CD4-positive, alpha-beta memory T cell (primary cell): Measurements from ENCODE around the gene COPE. TPM values are rescaled to one million over a fixed set of nuclear protein-coding genes. Genes with fewer than 3 reads are reported as not detected.

Experiments
- CTCF ChIA-PET: fragments of 350-600 bp; sonication (Branson Sonifier 250); formaldehyde crosslinking; loops from one replicate; lab custom pipeline; 2021; ENCODE audit warnings: inconsistent platforms; ENCODE audit not compliant: partially characterized antibody; lab: Charles Lee
- POLR2A ChIA-PET: fragments of 350-600 bp; sonication (Branson Sonifier 250); formaldehyde crosslinking; loops from one replicate; lab custom pipeline; 2021; ENCODE audit not compliant: partially characterized antibody; lab: Charles Lee
- DNase-seq, 5 donors: peaks; one replicate each; pipeline versions ENCODE4 v3.0.0 to v3.0.0-alpha.2; 2020 to 2022; ENCODE audit warnings: mixed read lengths in 1 of 5
- H3K27ac ChIP-seq: one replicate; pipeline ENCODE4 v1.7.0; 2013; ENCODE audit warnings: low read depth, low read length
- H3K27me3 ChIP-seq: 2 replicates; pipeline ENCODE4 v1.7.0; 2013; ENCODE audit warnings: mild to moderate bottlenecking, low read length, moderate library complexity; ENCODE audit not compliant: insufficient read depth
- H3K36me3 ChIP-seq: 2 replicates; pipeline ENCODE4 v1.7.0; 2013; ENCODE audit warnings: mild to moderate bottlenecking, low read length, moderate library complexity; ENCODE audit not compliant: insufficient read depth
- H3K4me1 ChIP-seq: 2 replicates; pipeline ENCODE4 v1.7.0; 2013; ENCODE audit warnings: mild to moderate bottlenecking, low read length, moderate library complexity; ENCODE audit not compliant: insufficient read depth
- H3K4me3 ChIP-seq, 2 donors: one replicate each; pipeline ENCODE4 v1.7.0; 2013; ENCODE audit warnings: low read length in 2 of 2, mild to moderate bottlenecking in 1 of 2
- H3K9me3 ChIP-seq, 2 donors: one replicate each; pipeline ENCODE4 v1.7.0; 2013; ENCODE audit warnings: low read length in 2 of 2, control low read depth in 1 of 2; ENCODE audit not compliant: control insufficient read depth in 1 of 2
- H3K27ac Mint-ChIP-seq, 7 donors: one replicate each; pipeline ENCODE4 v1.8.0; 2020 to 2021; ENCODE audit warnings: mixed read lengths in 7 of 7, mild to moderate bottlenecking in 6 of 7, inconsistent platforms in 3 of 7, moderate library complexity in 3 of 7
- H3K27me3 Mint-ChIP-seq, 2 donors: one replicate each; pipeline ENCODE4 v1.8.0; 2020 to 2021; ENCODE audit warnings: mixed read lengths in 2 of 2
- H3K36me3 Mint-ChIP-seq, 2 donors: one replicate each; pipeline ENCODE4 v1.8.0; 2020 to 2021; ENCODE audit warnings: mixed read lengths in 2 of 2, inconsistent platforms in 1 of 2, mild to moderate bottlenecking in 1 of 2
- H3K4me1 Mint-ChIP-seq, 4 donors: one replicate each; pipeline ENCODE4 v1.8.0; 2020 to 2021; ENCODE audit warnings: mixed read lengths in 4 of 4, mild to moderate bottlenecking in 1 of 4
- H3K4me3 Mint-ChIP-seq, 8 donors: one replicate each; pipeline ENCODE4 v1.8.0; 2020 to 2021; ENCODE audit warnings: mixed read lengths in 8 of 8, mild to moderate bottlenecking in 7 of 8, moderate library complexity in 6 of 8, inconsistent platforms in 3 of 8
- H3K9me3 Mint-ChIP-seq, 8 donors: one replicate each; pipeline ENCODE4 v1.8.0; 2020 to 2021; ENCODE audit warnings: mixed read lengths in 8 of 8, mild to moderate bottlenecking in 5 of 8, inconsistent platforms in 3 of 8, moderate library complexity in 1 of 8
- intact Hi-C: fragments of 100-400 bp; cut with micrococcal nuclease; formaldehyde crosslinking; loops from one replicate; pipeline ENCODE4 v1.15.1; 2023
- polyA plus RNA-seq, 2 donors: library from polyadenylated mRNA; unstranded; fragments of 300-500 nt; fragmentation: Illumina TruSeq; gene quantifications; one replicate each; pipeline ENCODE4 v1.2.3, GENCODE V29; 2021
- total RNA-seq, 2 experiments: library from RNA; stranded (reverse); gene quantifications; one replicate each; pipeline ENCODE4 v1.2.3, GENCODE V29; 2021

COPE gene
- total and polyA plus RNA-seq, 4 experiments from 2014 or later: 165 to 276 (median 221) TPM

DNA sequence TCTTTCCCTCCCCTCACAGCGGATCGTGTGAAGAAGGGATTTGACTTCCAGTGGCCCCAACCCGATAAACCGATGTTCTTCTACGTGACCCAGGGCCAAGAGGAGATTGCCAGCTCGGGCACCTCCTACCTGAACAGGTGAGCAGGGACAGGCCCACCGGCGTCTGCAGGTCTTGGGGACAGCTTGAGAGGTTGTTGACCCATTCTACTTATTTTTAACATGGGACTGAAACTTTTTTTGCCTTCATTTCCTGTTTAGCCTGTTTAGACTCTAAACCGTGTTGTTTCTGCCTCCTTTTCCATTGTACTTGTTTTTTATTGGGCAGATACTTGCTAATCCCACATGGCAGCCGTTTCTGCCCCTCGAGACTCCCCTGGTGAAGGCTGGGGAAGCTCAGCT lies 58.9 kb downstream of the COPE start:
- Mint-ChIP-seq H3K4me3 (no peak overlapping the region), H3K9me3 (peaks cover 0 to 2% (median 0%) of the 10 kb centered on the region in 8 donors), H3K4me1 (no peaks in the 10 kb centered on the region), H3K36me3 (peaks cover 35 to 70% of the 10 kb centered on the region in 2 donors), H3K27me3 (no peaks in the 10 kb centered on the region), H3K27ac (peak overlapping the region in 2 of 7 donors; percentile 12 to 29)
- Histone ChIP-seq H3K9me3 (no peaks in the 10 kb centered on the region), H3K27ac (no peak overlapping the region), H3K27me3 (no peaks in the 10 kb centered on the region), H3K4me1 (no peaks in the 10 kb centered on the region), H3K4me3 (no peak overlapping the region), H3K36me3 (peaks cover 89% of the 10 kb centered on the region)
- intact Hi-C loops: loop anchor here (10.0 kb wide), 1 partner anchor 54 kb away; the partner anchor contains the start of genes COPE and DDX49
- ChIA-PET CTCF (no interaction called here), POLR2A (no interaction called here)
- DNase-seq: no peak

DNA sequence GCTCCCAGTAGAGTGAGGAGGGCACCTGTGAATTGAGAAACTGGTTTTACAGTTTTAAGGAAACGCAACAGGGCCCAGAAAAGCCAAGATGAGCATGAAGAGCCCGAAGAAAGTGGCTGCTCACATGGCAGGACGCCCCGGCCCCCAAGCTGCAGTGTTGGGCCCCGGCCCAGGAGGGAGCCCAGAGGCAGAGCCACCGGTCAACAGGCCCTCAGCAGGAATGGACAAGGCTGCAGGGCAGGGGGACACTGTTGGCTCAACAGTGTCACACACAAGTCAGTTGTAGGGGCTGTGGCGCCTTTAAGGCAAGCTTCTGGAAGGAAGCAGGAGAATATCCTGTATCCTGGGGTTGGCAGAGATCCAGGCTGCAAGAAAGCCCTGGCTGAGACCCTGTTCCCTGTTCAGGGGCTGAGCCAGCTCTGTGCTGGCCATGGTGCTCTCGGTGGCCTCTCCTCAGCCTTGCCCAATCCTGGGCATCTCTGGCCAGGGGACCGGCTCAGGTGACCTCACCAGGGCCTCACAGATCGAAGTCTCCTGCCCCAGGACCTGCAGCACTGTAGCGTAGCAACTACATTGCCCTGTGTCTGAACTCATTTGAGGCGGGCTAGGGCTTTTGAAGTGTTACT lies 59.4 kb downstream of the COPE start:
- no peak overlapping the region for H3K27ac ChIP-seq
- Mint-ChIP-seq H3K9me3 (peaks cover 0 to 2% (median 0%) of the 10 kb centered on the region in 8 donors), H3K4me3 (no peak overlapping the region), H3K4me1 (no peaks in the 10 kb centered on the region), H3K27me3 (no peaks in the 10 kb centered on the region), H3K27ac (peak overlapping the region in 1 of 7 donors; percentile 12), H3K36me3 (peaks cover 37 to 69% of the 10 kb centered on the region in 2 donors)
- intact Hi-C loops: loop anchor here (10.0 kb wide), 1 partner anchor 55 kb away; the partner anchor contains the start of genes COPE and DDX49
- no peaks in the 10 kb centered on the region for H3K27me3 ChIP-seq
- no peak overlapping the region for H3K4me3 ChIP-seq
- H3K36me3 ChIP-seq: peaks cover 92% of the 10 kb centered on the region
- POLR2A ChIA-PET: no interaction called here
- DNase-seq: no peak
- H3K4me1 ChIP-seq: no peaks in the 10 kb centered on the region
- CTCF ChIA-PET: interaction anchor here (0.7 to 2.1 kb wide), 3 partner anchors 9 to 271 kb away, joined by 4 to 11 read pairs (median 6); partner anchors contain the start of gene REX1BD
- no peaks in the 10 kb centered on the region for H3K9me3 ChIP-seq

- Histone ChIP-seq H3K9me3 (no peaks in the 10 kb centered on the region), H3K4me1 (no peaks in the 10 kb centered on the region), H3K27ac (no peak overlapping the region), H3K36me3 (peaks cover 96% of the 10 kb centered on the region), H3K4me3 (no peak overlapping the region), H3K27me3 (no peaks in the 10 kb centered on the region)
- Mint-ChIP-seq H3K27ac (no peak overlapping the region), H3K27me3 (no peaks in the 10 kb centered on the region), H3K9me3 (peaks cover 0 to 2% (median 0%) of the 10 kb centered on the region in 8 donors), H3K4me3 (no peak overlapping the region), H3K4me1 (no peaks in the 10 kb centered on the region), H3K36me3 (peaks cover 41 to 72% of the 10 kb centered on the region in 2 donors)
- ChIA-PET POLR2A (interaction anchor here (0.8 kb wide), 1 partner anchor 15 kb away, joined by 3 read pairs; no protein-coding TSS in a partner anchor), CTCF (interaction anchor here (0.7 to 2.1 kb wide), 5 partner anchors 8 to 270 kb away, joined by 3 to 11 read pairs (median 4); partner anchors contain the start of gene REX1BD)
- no peak for DNase-seq
- intact Hi-C loops: no loop called here
Measured at GRCh38 chr19:18858906-18859646, 60.1 kb downstream of the COPE start.

DNA sequence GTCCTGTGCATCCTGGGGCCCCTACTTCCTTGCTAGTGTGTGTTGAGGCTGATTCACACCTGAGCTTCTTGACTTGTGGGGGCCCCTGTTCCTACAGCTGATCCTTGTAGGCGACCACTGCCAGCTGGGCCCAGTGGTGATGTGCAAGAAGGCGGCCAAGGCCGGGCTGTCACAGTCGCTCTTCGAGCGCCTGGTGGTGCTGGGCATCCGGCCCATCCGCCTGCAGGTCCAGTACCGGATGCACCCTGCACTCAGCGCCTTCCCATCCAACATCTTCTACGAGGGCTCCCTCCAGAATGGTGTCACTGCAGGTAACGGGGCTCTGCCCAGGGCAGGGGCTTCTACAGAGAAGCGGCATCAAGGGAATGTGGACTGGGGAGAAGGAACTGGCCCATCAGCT lies 62.0 kb downstream of the COPE start:
- Histone ChIP-seq H3K27me3 (no peaks in the 10 kb centered on the region), H3K4me3 (no peak overlapping the region), H3K27ac (no peak overlapping the region), H3K36me3 (peaks cover 96% of the 10 kb centered on the region), H3K9me3 (no peaks in the 10 kb centered on the region), H3K4me1 (no peaks in the 10 kb centered on the region)
- intact Hi-C loops: no loop called here
- Mint-ChIP-seq H3K4me1 (no peaks in the 10 kb centered on the region), H3K9me3 (peaks cover 0 to 2% (median 0%) of the 10 kb centered on the region in 8 donors), H3K36me3 (peaks cover 52 to 76% of the 10 kb centered on the region in 2 donors), H3K27ac (no peak overlapping the region), H3K27me3 (no peaks in the 10 kb centered on the region), H3K4me3 (no peak overlapping the region)
- DNase-seq: peak in 1 of 5 donors; percentile 2
- POLR2A ChIA-PET: no interaction called here
- CTCF ChIA-PET: interaction anchor here (2.4 kb wide), 1 partner anchor 10 kb away, joined by 12 read pairs; no protein-coding TSS in a partner anchor

GRCh38 chr19:18856385-18857126 lies 62.6 kb downstream of the COPE start:
- Histone ChIP-seq H3K4me3 (no peak overlapping the region), H3K27ac (no peak overlapping the region), H3K27me3 (no peaks in the 10 kb centered on the region), H3K36me3 (peaks cover 96% of the 10 kb centered on the region), H3K9me3 (no peaks in the 10 kb centered on the region), H3K4me1 (no peaks in the 10 kb centered on the region)
- H3K4me3 Mint-ChIP-seq: no peak overlapping the region
- no peaks in the 10 kb centered on the region for H3K4me1 Mint-ChIP-seq
- no peak for DNase-seq
- H3K27me3 Mint-ChIP-seq: no peaks in the 10 kb centered on the region
- POLR2A ChIA-PET: interaction anchor here (1.1 kb wide), 1 partner anchor 25 kb away, joined by 5 read pairs; the partner anchor contains the start of gene UPF1
- intact Hi-C loops: no loop called here
- peaks cover 49 to 75% of the 10 kb centered on the region in 2 donors for H3K36me3 Mint-ChIP-seq
- peaks cover 0 to 2% (median 0%) of the 10 kb centered on the region in 8 donors for H3K9me3 Mint-ChIP-seq
- CTCF ChIA-PET: interaction anchor here (0.9 to 2.4 kb wide), 3 partner anchors 9 to 16 kb away, joined by 3 to 12 read pairs (median 3); no protein-coding TSS in a partner anchor
- H3K27ac Mint-ChIP-seq: no peak overlapping the region

GRCh38 chr19:18855647-18856384 lies 63.4 kb downstream of the COPE start:
- Mint-ChIP-seq H3K36me3 (peaks cover 53 to 75% of the 10 kb centered on the region in 2 donors), H3K4me3 (no peak overlapping the region), H3K27me3 (no peaks in the 10 kb centered on the region), H3K9me3 (peaks cover 0 to 2% (median 0%) of the 10 kb centered on the region in 8 donors), H3K4me1 (no peaks in the 10 kb centered on the region), H3K27ac (peak overlapping the region in 1 of 7 donors; percentile 35)
- ChIA-PET CTCF (interaction anchor here (0.9 to 2.4 kb wide), 4 partner anchors 8 to 15 kb away, joined by 3 to 12 read pairs (median 4); no protein-coding TSS in a partner anchor), POLR2A (interaction anchor here (1.1 kb wide), 1 partner anchor 24 kb away, joined by 5 read pairs; the partner anchor contains the start of gene UPF1)
- Histone ChIP-seq H3K27me3 (no peaks in the 10 kb centered on the region), H3K9me3 (no peaks in the 10 kb centered on the region), H3K4me1 (no peaks in the 10 kb centered on the region), H3K36me3 (peaks cover 96% of the 10 kb centered on the region), H3K4me3 (no peak overlapping the region), H3K27ac (no peak overlapping the region)
- intact Hi-C loops: no loop called here
- DNase-seq: no peak
